Sigmoid colon (tissue), 7 donors: ENCODE data around the gene SAPCD2. TPM values are rescaled to one million over a fixed set of nuclear protein-coding genes. Genes with fewer than 3 reads are reported as not detected.

Experiments
- DNase-seq: peaks from one replicate; pipeline ENCODE4 v3.0.0-alpha.2; 2019
- H3K27ac ChIP-seq, 4 donors: fragments of 200-600 bp; sonication (generic); one replicate each; pipeline ENCODE4 v1.5.1; 2016 to 2019; ENCODE audit warnings: mild to moderate bottlenecking in 1 of 4
- H3K27me3 ChIP-seq, 3 donors: fragments of 200-600 bp; sonication (generic); one replicate each; pipeline ENCODE4 v1.5.1; 2019; ENCODE audit warnings: mild to moderate bottlenecking in 1 of 3
- H3K36me3 ChIP-seq, 4 donors: fragments of 200-600 bp; sonication (generic); one replicate each; pipeline ENCODE4 v1.5.1; 2016 to 2019
- H3K4me1 ChIP-seq, 4 donors: fragments of 200-600 bp; sonication (generic); one replicate each; pipeline ENCODE4 v1.5.1; 2017 to 2019
- H3K4me3 ChIP-seq, 4 donors: fragments of 200-600 bp; sonication (generic); one replicate each; pipeline ENCODE4 v1.5.1; 2017 to 2019; ENCODE audit warnings: mild to moderate bottlenecking in 2 of 4, moderate library complexity in 1 of 4
- H3K9me3 ChIP-seq, 4 donors: fragments of 200-600 bp in 3 of 4; sonication (generic) in 3 of 4; one replicate each; pipeline versions ENCODE4 v1.5.1 to v1.6.1; 2013 to 2019
- CTCF ChIP-seq, 4 experiments: fragments of 450-650 bp in 3 of 4; fragments of 200-600 bp in 1 of 4; IDR thresholded peaks; one replicate each; pipeline ENCODE4 v1.5.1; 2016 to 2019; ENCODE audit warnings: antibody characterized with exemption in 4 of 4, mild to moderate bottlenecking in 3 of 4, moderate library complexity in 2 of 4
- EP300 ChIP-seq, 4 donors: sonication (generic); formaldehyde crosslinking; IDR thresholded peaks; one replicate each; pipeline ENCODE4 v1.6.1; 2017; ENCODE audit warnings: antibody characterized with exemption in 4 of 4
- POLR2A ChIP-seq, 2 donors: fragments of 450-650 bp; IDR thresholded peaks; one replicate each; pipeline ENCODE4 v1.6.1; 2016; ENCODE audit warnings: antibody characterized with exemption in 2 of 2, mild to moderate bottlenecking in 2 of 2, moderate library complexity in 2 of 2
- POLR2AphosphoS5 ChIP-seq, 4 donors: sonication (generic); formaldehyde crosslinking; IDR thresholded peaks; one replicate each; pipeline ENCODE4 v1.6.1; 2017; ENCODE audit warnings: antibody characterized with exemption in 4 of 4
- WGBS, 2 donors: extraction: QIAGEN DNeasy Blood & Tissue Kit; methylation state at CpG; one replicate each; pipeline ENCODE4 v1.1.7; 2013; 5-methylcytosine and 5-hydroxymethylcytosine counted together
- intact Hi-C: fragments of 100-400 bp; cut with DNase I; formaldehyde crosslinking; loops from one replicate; pipeline ENCODE4 v1.15.1; 2023
- polyA plus RNA-seq, 3 donors: library from polyadenylated mRNA; stranded (reverse); fragments of 200-250 nt; gene quantifications; one replicate each; pipeline ENCODE4 v1.2.3, GENCODE V29; 2013
- total RNA-seq, 4 donors: library from RNA; depleted of rRNA; stranded (reverse); fragments of >200 nt; gene quantifications; one replicate each; pipeline ENCODE4 v1.1.0, GENCODE V29; 2016
- donor health status: healthy with polysubstance abuse.
- donor health status: Bipolar disorder and iron deficiency.
- donor health status: healthy.

The SAPCD2 gene
- total and polyA plus RNA-seq, 7 donors = 0.81 to 16.4 (median 3.7) TPM; not detected in 3

GRCh38 chr9:137029058-137029936, 41.1 kb downstream of the SAPCD2 start:
- Histone ChIP-seq H3K9me3 (no peaks in the 10 kb centered on the region), H3K36me3 (no peaks in the 10 kb centered on the region), H3K27me3 (peaks cover 0 to under 1% (median 0%) of the 10 kb centered on the region in 3 donors), H3K4me1 (peaks cover 0 to 36% (median 35%) of the 10 kb centered on the region in 4 donors), H3K27ac (peak overlapping the region in 2 of 4 donors; percentile 3 to 61), H3K4me3 (peak overlapping the region in 3 of 4 donors; percentile 59 to 67 (median 63))
- peak; percentile 68 to 93 (median 86) for TF ChIP-seq CTCF (IDR thresholded peaks at IDR 0.05)
- TF ChIP-seq POLR2AphosphoS5 (IDR thresholded peaks at IDR 0.05) = no peak
- DNase-seq = peak; percentile 84
- 17 to 25% methylated on average over 19 of the region's 19 CpGs for WGBS, 2 donors
- intact Hi-C loops = loop anchor here (2.0 to 5.0 kb wide), 2 partner anchors 38 to 84 kb away; partner anchors contain the start of genes C8G and FBXW5

GRCh38 chr9:137028263-137029057, 41.9 kb downstream of the SAPCD2 start:
- intact Hi-C loops = loop anchor here (2.0 to 5.0 kb wide), 2 partner anchors 39 to 84 kb away; partner anchors contain the start of genes C8G and FBXW5
- peak overlapping the region; percentile 61 to 73 (median 62) for H3K27ac ChIP-seq
- DNase-seq = no peak

GRCh38 chr9:137027369-137028262, 42.7 kb downstream of the SAPCD2 start, which contains the start of gene ABCA2:
Gene ABCA2, minus strand, starts transcription at chr9:137028237. Its CDS starts 97 bp downstream, at chr9:137028140.
- TF ChIP-seq POLR2AphosphoS5 (IDR thresholded peaks at IDR 0.05) (no peak), CTCF (IDR thresholded peaks at IDR 0.05) (no peak), EP300 (IDR thresholded peaks at IDR 0.05) (no peak), POLR2A (IDR thresholded peaks at IDR 0.05) (no peak)
- Histone ChIP-seq H3K4me3 (peak within 1 kb of the TSS; percentile 44 to 67 (median 61)), H3K27me3 (no peaks in the 10 kb centered on the region), H3K4me1 (peaks cover 0 to 36% (median 35%) of the 10 kb centered on the region in 4 donors), H3K36me3 (no peaks in the 10 kb centered on the region), H3K27ac (peak within 1 kb of the TSS; percentile 61 to 73 (median 62)), H3K9me3 (no peaks in the 10 kb centered on the region)
- WGBS, 2 donors = 3 to 5% methylated on average over 95 of the region's 95 CpGs
- DNase-seq = no peak
- intact Hi-C loops = loop anchor here (2.0 to 5.0 kb wide), 3 partner anchors 31 to 83 kb away; partner anchors contain the start of genes C8G, CLIC3 and FBXW5

More at GRCh38 chr9:137028263-137029057, 41.9 kb downstream of the SAPCD2 start:
- H3K4me1 ChIP-seq = peaks cover 0 to 36% (median 35%) of the 10 kb centered on the region in 4 donors
- 0% methylated on average over 98 of the region's 98 CpGs for WGBS, 2 donors
- H3K4me3 ChIP-seq = peak overlapping the region; percentile 44 to 67 (median 61)
- no peaks in the 10 kb centered on the region for H3K27me3 ChIP-seq
- no peaks in the 10 kb centered on the region for H3K9me3 ChIP-seq
- no peaks in the 10 kb centered on the region for H3K36me3 ChIP-seq
- TF ChIP-seq POLR2AphosphoS5 (IDR thresholded peaks at IDR 0.05) = no peak
- TF ChIP-seq CTCF (IDR thresholded peaks at IDR 0.05) = no peak
- TF ChIP-seq POLR2A (IDR thresholded peaks at IDR 0.05) = no peak
- no peak for TF ChIP-seq EP300 (IDR thresholded peaks at IDR 0.05)

DNA sequence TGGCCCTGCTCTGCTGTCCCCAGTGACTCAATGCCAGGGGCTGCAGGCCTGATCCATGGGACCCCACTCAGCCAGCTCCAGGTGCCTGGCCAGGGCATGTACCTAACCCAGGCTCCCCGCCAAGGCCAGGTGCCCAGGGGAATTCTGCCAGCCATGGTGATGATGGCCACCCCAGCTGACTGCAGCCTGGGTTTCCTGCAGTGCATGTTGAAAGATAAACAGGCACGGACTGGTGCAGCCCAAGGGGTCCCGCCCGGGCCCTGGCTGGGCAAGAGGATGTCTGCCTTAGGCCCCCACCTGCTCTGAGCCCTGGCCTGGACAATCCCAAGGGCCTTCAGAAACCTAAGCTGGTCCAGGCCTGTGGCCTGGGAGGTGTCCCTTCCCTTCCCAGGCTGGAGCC, 43.5 kb downstream of the SAPCD2 start:
- H3K27ac ChIP-seq = peak overlapping the region in 3 of 4 donors; percentile 36 to 60 (median 59)
- peak overlapping the region in 1 of 4 donors; percentile 59 for H3K4me3 ChIP-seq
- no peak for DNase-seq
- 55 to 73% methylated on average over 4 of the region's 4 CpGs for WGBS, 2 donors
- no peaks in the 10 kb centered on the region for H3K9me3 ChIP-seq
- no peaks in the 10 kb centered on the region for H3K36me3 ChIP-seq
- intact Hi-C loops = loop anchor here (2.0 to 5.0 kb wide), 2 partner anchors 30 to 40 kb away; partner anchors contain the start of gene CLIC3
- peaks cover 0 to 36% (median 35%) of the 10 kb centered on the region in 4 donors for H3K4me1 ChIP-seq
- TF ChIP-seq POLR2AphosphoS5 (IDR thresholded peaks at IDR 0.05) = no peak
- TF ChIP-seq EP300 (IDR thresholded peaks at IDR 0.05) = no peak
- no peak for TF ChIP-seq CTCF (IDR thresholded peaks at IDR 0.05)
- TF ChIP-seq POLR2A (IDR thresholded peaks at IDR 0.05) = no peak
- H3K27me3 ChIP-seq = no peaks in the 10 kb centered on the region
